SU-DHL-6 (cell line): ENCODE data around the gene MAP3K7CL.

ENCODE experiments used
- H2AFZ ChIP-seq: fragments of 200-600 bp; sonication (generic); 2 replicates; pipeline ENCODE4 v1.6.1; 2014; ENCODE audit warnings: low read depth, mild to moderate bottlenecking, moderate library complexity, mixed read lengths, antibody characterized with exemption, low read length; ENCODE audit not compliant: severe bottlenecking
- H3F3A ChIP-seq: fragments of 200-600 bp; shearing (Covaris generic); 2 replicates; pipeline ENCODE4 v1.6.0; 2016; ENCODE audit warnings: antibody characterized with exemption, mild to moderate bottlenecking; ENCODE audit not compliant: insufficient read depth
- H3K27ac ChIP-seq: fragments of 200-600 bp; sonication (generic); 2 replicates; pipeline ENCODE4 v1.5.1; 2016; ENCODE audit warnings: low read depth, mild to moderate bottlenecking, low read length, moderate library complexity, mixed read lengths
- H3K27me3 ChIP-seq: fragments of 200-600 bp; sonication (generic), shearing (Covaris generic); 2 replicates; pipeline ENCODE4 v1.6.0; 2014; ENCODE audit warnings: mild to moderate bottlenecking, low read length
- H3K36me3 ChIP-seq: fragments of 200-600 bp; sonication (generic); 2 replicates; pipeline ENCODE4 v1.6.1; 2014; ENCODE audit warnings: mild to moderate bottlenecking, low read length, mixed read lengths
- H3K4me2 ChIP-seq: fragments of 300-600, 200-600 bp; shearing (Covaris generic), sonication (generic); 2 replicates; pipeline ENCODE4 v1.6.0; 2014; ENCODE audit warnings: low read length, low read depth, mild to moderate bottlenecking; ENCODE audit not compliant: poor library complexity, severe bottlenecking
- H3K4me3 ChIP-seq: fragments of 200-600 bp; sonication (generic); 2 replicates; pipeline ENCODE4 v1.5.1; 2014; ENCODE audit warnings: antibody characterized with exemption, low read length, mild to moderate bottlenecking, mixed read lengths; ENCODE audit not compliant: insufficient read depth, poor library complexity, severe bottlenecking
- H3K79me2 ChIP-seq: fragments of 200-600 bp; sonication (generic); 2 replicates; pipeline ENCODE4 v1.6.1; 2014; ENCODE audit warnings: mild to moderate bottlenecking, low read length, moderate library complexity; ENCODE audit not compliant: insufficient read depth
- H3K9ac ChIP-seq: fragments of 200-600 bp; sonication (generic); 2 replicates; pipeline ENCODE4 v1.7.0; 2014; ENCODE audit warnings: mild to moderate bottlenecking, low read length
- H3K9me2 ChIP-seq: fragments of 200-600 bp; sonication (generic); replicated peaks from 2 replicates; pipeline ENCODE4 v1.6.1; 2014; ENCODE audit warnings: low read length; ENCODE audit not compliant: insufficient read depth
- H3K9me3 ChIP-seq: fragments of 200-600 bp; sonication (generic); 2 replicates; pipeline ENCODE4 v1.6.1; 2014; ENCODE audit warnings: low read length, mixed read lengths; ENCODE audit not compliant: insufficient read depth
- H4K20me1 ChIP-seq: fragments of 200-600 bp; sonication (generic); 2 replicates; pipeline ENCODE4 v1.6.1; 2014; ENCODE audit warnings: low read depth, mild to moderate bottlenecking, antibody characterized with exemption, low read length, moderate library complexity, mixed read lengths
- CTCF ChIP-seq: fragments of 200-600 bp; sonication (generic); IDR thresholded peaks from one replicate; pipeline ENCODE4 v1.5.1; 2017; ENCODE audit warnings: antibody characterized with exemption, mild to moderate bottlenecking, low read length, moderate library complexity; ENCODE audit not compliant: insufficient read depth, poor library complexity, severe bottlenecking
- EZH2phosphoT487 ChIP-seq: fragments of 200-600 bp; sonication (generic), shearing (Covaris generic); conservative IDR thresholded peaks from 2 replicates; pipeline ENCODE4 v1.6.1; 2018; ENCODE audit warnings: mild to moderate bottlenecking, antibody characterized with exemption, low read length, moderate library complexity, mixed read lengths

Gene MAP3K7CL

GRCh38 chr21:29217818-29218291 is 87.4 kb downstream of the MAP3K7CL start:
- Histone ChIP-seq H3K9me3 (no peaks in the 10 kb centered on the region), H3K27ac (no peak overlapping the region), H3K9me2 (no peaks in the 10 kb centered on the region), H3K27me3 (no peaks in the 10 kb centered on the region), H3K4me3 (no peak overlapping the region), H3K4me2 (no peak overlapping the region), H2AFZ (no peak overlapping the region), H3K79me2 (no peaks in the 10 kb centered on the region), H3F3A (no peaks in the 10 kb centered on the region), H4K20me1 (no peaks in the 10 kb centered on the region), H3K9ac (no peak overlapping the region), H3K36me3 (no peaks in the 10 kb centered on the region)
- TF ChIP-seq EZH2phosphoT487 (no peak), CTCF (no peak)

GRCh38 chr21:29218749-29219148 is 88.3 kb downstream of the MAP3K7CL start:
- Histone ChIP-seq H3K9me2 (no peaks in the 10 kb centered on the region), H2AFZ (no peak overlapping the region), H3F3A (no peaks in the 10 kb centered on the region), H4K20me1 (no peaks in the 10 kb centered on the region), H3K36me3 (no peaks in the 10 kb centered on the region), H3K9me3 (no peaks in the 10 kb centered on the region), H3K79me2 (no peaks in the 10 kb centered on the region), H3K4me3 (no peak overlapping the region), H3K9ac (no peak overlapping the region), H3K27ac (no peak overlapping the region), H3K4me2 (no peak overlapping the region), H3K27me3 (no peaks in the 10 kb centered on the region)
- TF ChIP-seq CTCF: no peak
- TF ChIP-seq EZH2phosphoT487: no peak

GRCh38 chr21:29219165-29219770 is 88.8 kb downstream of the MAP3K7CL start:
- Histone ChIP-seq H3K9ac (no peak overlapping the region), H3K27me3 (no peaks in the 10 kb centered on the region), H4K20me1 (no peaks in the 10 kb centered on the region), H3K4me2 (no peak overlapping the region), H3K9me2 (no peaks in the 10 kb centered on the region), H3K9me3 (no peaks in the 10 kb centered on the region), H3K27ac (no peak overlapping the region), H3K36me3 (no peaks in the 10 kb centered on the region), H3K79me2 (no peaks in the 10 kb centered on the region), H3F3A (no peaks in the 10 kb centered on the region), H3K4me3 (no peak overlapping the region), H2AFZ (no peak overlapping the region)
- TF ChIP-seq CTCF: no peak
- no peak for TF ChIP-seq EZH2phosphoT487
